Measurements from ENCODE around the gene OSBPL1A.

DNA sequence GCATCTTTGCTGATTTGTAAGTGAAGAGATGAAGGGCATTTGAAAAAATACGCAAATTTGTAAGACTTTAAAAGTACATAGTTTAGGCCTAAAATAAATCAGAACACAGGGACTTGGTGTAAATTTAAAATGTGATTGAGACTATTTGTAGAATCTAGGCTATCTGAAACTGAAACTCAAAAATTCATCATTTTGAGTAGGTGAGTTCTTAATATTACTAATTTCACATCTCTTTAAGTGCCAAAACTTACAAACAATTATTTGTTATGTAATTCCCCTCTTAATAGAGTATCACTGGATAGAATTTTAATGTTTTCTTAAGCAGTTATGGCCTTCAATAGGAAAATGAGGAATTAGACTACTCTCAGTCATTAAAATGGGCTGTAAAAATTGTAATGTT lies 48.8 kb upstream of the OSBPL1A start:
- TF ChIP-seq, protein P1, sequence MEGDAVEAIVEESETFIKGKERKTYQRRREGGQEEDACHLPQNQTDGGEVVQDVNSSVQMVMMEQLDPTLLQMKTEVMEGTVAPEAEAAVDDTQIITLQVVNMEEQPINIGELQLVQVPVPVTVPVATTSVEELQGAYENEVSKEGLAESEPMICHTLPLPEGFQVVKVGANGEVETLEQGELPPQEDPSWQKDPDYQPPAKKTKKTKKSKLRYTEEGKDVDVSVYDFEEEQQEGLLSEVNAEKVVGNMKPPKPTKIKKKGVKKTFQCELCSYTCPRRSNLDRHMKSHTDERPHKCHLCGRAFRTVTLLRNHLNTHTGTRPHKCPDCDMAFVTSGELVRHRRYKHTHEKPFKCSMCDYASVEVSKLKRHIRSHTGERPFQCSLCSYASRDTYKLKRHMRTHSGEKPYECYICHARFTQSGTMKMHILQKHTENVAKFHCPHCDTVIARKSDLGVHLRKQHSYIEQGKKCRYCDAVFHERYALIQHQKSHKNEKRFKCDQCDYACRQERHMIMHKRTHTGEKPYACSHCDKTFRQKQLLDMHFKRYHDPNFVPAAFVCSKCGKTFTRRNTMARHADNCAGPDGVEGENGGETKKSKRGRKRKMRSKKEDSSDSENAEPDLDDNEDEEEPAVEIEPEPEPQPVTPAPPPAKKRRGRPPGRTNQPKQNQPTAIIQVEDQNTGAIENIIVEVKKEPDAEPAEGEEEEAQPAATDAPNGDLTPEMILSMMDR (IDR thresholded peaks at IDR 0.05) = no peak
- TF ChIP-seq ZFX (IDR thresholded peaks at IDR 0.05; ENCODE audit: borderline replicate concordance) = no peak

Measured in 22Rv1 (cell line).